Body of pancreas (tissue), 4 donors: ENCODE data around the gene TIFAB.

Source experiments
- CTCF ChIP-seq, 7 experiments: fragments of 450-650 bp in 4 of 7; fragments of 200-600 bp in 3 of 7; sonication (generic) in 3 of 7; IDR thresholded peaks; one replicate each; pipeline ENCODE4 v1.5.1; 2016 to 2019; ENCODE audit warnings: antibody characterized with exemption in 7 of 7
- POLR2A ChIP-seq, 3 donors: fragments of 450-650 bp; IDR thresholded peaks; one replicate each; pipeline ENCODE4 v1.6.1; 2016; ENCODE audit warnings: antibody characterized with exemption in 3 of 3, mild to moderate bottlenecking in 2 of 3

- TF ChIP-seq CTCF (IDR thresholded peaks at IDR 0.05) (no peak), POLR2A (IDR thresholded peaks at IDR 0.05) (no peak)
Measured at GRCh38 chr5:135449644-135450043, 2.5 kb downstream of the TIFAB start.
